ENCODE results near the gene GPR157. TPM values are rescaled to one million over a fixed set of nuclear protein-coding genes. Genes with fewer than 3 reads are reported as not detected.
"Not testable (repeated sequence)": the region's sequence is repeated elsewhere in the genome, so short reads cannot be mapped to it uniquely, and the experiment has no call there.

GPR157 gene
- total RNA-seq, 1 experiment from 2014 or later, result 6.4 TPM

- no peak for DNase-seq (ENCODE audit: low read depth)
- in situ Hi-C loops (cut with HindIII; ENCODE audit: low pct_unique_long_range_greater_than_20kb, low sequenced_read_pairs), result no loop called here
Observed at GRCh38 chr1:9125325-9125724, 3.6 kb downstream of the GPR157 start.

DNA sequence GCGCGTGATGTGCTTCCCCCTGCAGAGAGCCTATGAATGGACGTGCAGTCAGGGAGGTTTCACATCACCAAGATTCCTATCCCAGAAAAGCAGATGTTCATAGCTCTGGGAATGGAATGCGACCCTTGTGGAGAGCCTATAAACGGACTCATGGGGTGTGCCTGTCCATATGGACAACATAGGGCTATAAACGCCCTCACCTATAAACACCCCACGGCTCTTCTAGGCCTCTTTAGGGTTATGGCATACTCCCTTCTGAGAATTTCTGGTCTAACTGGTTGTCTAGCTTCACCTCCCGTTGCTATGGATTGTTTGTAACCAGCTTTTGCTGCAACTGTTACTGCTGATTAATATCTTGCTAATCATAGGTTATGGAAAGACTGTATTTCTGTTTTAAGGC lies 4.5 kb downstream of the GPR157 start:
- DNase-seq (ENCODE audit: low read depth); in situ Hi-C loops (cut with HindIII; ENCODE audit: low pct_unique_long_range_greater_than_20kb, low sequenced_read_pairs): not testable (repeated sequence)

DNA sequence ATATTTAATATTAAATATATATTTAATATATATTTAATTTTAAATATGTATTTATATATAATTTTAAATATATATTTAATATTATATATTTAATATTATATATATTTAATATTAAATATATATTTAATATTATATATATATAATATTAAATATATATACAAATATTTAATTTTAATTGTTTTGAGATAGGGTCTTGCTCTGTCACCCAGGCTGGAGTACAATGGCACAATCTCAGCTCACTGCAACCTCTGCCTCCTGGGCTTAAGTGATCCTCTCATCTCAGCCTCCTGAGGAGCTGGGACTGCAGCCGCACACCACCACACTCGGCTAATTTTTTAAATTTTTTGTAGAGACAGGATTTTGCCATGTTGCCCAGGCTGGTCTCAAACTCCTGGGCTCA lies 5.2 kb downstream of the GPR157 start:
- DNase-seq (ENCODE audit: low read depth); in situ Hi-C loops (cut with HindIII; ENCODE audit: low pct_unique_long_range_greater_than_20kb, low sequenced_read_pairs): not testable (repeated sequence)

DNA sequence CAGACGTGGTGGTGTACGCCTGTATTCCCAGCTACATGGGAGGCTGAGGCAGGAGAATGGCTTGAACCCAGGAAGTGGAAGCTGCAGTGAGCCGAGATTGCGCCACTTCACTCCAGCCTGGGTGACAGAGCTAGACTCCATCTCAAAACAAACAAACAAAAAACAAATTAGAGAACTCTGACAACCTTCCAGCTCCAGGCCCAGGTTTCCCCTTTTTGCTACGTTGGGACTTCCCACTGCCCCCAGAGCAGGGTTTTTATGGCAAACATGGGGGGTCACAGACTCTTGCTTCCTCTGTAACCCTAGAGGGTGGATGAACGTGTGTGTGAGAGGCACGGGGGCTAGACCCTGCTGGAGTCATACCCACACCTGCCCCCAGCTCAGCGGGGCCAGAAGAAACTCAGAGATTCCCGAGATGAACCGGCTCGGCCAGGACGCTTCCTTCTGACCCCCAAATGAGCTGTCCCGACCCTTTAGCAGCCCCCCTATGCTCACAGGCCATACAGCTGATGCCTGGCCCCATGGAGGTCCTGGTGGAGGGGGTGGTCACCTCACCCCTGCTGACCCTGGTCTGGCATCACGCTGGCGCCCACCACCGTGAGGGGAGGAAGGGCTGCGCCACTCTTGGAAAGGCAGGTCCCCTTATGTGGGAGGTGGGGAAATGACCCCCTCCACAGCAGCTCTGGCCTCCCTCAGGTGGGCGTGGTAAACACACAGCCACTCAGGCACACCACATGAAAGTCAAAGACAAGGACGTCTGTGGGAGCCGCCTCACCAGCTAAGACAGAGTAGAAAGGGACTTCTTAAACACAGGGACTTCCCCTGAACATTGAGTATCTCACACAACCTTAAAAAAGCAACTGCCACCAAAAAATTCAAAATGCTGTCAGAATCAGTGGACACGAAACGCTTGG lies 7.1 kb downstream of the GPR157 start:
- no peak for DNase-seq (ENCODE audit: low read depth)
- in situ Hi-C loops (cut with HindIII; ENCODE audit: low pct_unique_long_range_greater_than_20kb, low sequenced_read_pairs), result no loop called here

DNA sequence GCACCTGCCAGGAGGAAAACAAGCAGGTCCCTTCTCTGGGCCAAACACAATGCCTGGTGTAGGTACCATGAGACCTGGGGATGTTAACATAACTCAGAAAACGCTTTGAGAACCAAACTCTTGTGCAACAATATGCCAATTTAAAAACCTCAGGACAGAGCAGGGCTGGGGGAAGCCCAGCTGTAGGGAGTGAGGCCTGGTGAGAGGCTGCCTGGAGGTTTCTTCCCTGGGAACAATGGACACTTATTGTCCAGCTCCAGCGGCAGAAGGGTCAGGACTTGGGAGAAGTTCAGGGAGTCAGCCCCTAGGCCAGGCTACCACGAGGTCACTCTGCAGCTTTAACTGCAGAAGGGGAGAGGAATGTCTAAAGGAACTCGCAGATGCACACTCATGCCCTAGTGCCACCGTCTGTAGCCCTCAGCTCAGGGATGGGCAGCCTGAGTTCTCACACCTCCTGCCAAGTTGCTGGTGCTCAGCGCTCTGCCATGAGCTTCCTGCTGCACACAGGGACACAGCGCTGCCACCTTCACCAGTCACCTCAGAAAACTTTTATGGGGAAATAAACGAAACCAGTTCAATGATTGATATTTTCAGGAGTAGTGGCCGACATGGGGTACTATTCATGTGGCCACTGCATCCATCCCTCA lies 8.5 kb downstream of the GPR157 start:
- DNase-seq (ENCODE audit: low read depth), result no peak
- in situ Hi-C loops (cut with HindIII; ENCODE audit: low pct_unique_long_range_greater_than_20kb, low sequenced_read_pairs), result no loop called here

GRCh38 chr1:9119745-9120144 lies 9.2 kb downstream of the GPR157 start:
- no peak for DNase-seq (ENCODE audit: low read depth)
- in situ Hi-C loops (cut with HindIII; ENCODE audit: low pct_unique_long_range_greater_than_20kb, low sequenced_read_pairs), result no loop called here

GRCh38 chr1:9118186-9118585 lies 10.7 kb downstream of the GPR157 start:
- DNase-seq (ENCODE audit: low read depth), result no peak
- in situ Hi-C loops (cut with HindIII; ENCODE audit: low pct_unique_long_range_greater_than_20kb, low sequenced_read_pairs), result no loop called here

- in situ Hi-C loops (cut with HindIII; ENCODE audit: low pct_unique_long_range_greater_than_20kb, low sequenced_read_pairs), result no loop called here
- no peak for DNase-seq (ENCODE audit: low read depth)
Observed at GRCh38 chr1:9115351-9116205, 13.3 kb downstream of the GPR157 start.

- in situ Hi-C loops (cut with HindIII; ENCODE audit: low pct_unique_long_range_greater_than_20kb, low sequenced_read_pairs), result no loop called here
- no peak for DNase-seq (ENCODE audit: low read depth)
Observed at GRCh38 chr1:9112961-9113880, 15.7 kb downstream of the GPR157 start.

DNA sequence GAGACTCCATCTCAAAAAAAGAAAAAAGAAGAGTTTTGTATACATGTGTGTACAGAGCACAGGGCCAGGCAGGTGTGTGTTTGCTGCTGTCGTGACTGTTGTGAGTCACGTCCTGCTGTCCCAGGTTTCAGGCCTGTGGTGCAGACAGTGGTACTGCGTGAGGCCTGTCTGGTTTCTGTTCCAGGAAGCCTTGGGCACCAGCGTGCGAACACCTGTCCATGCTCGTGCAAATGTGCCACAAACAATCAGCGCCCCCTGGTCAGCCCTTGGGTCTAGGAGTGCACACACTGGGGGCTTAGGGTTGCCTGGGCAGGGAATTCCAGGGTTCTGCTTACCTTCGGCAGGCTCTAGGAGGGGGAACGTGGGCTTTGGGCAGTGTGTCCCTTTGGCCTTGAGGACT lies 16.9 kb downstream of the GPR157 start:
- DNase-seq (ENCODE audit: low read depth), result no peak
- in situ Hi-C loops (cut with HindIII; ENCODE audit: low pct_unique_long_range_greater_than_20kb, low sequenced_read_pairs), result no loop called here

GRCh38 chr1:9111357-9111691 lies 17.6 kb downstream of the GPR157 start:
- in situ Hi-C loops (cut with HindIII; ENCODE audit: low pct_unique_long_range_greater_than_20kb, low sequenced_read_pairs), result no loop called here
- DNase-seq (ENCODE audit: low read depth), result no peak

DNA sequence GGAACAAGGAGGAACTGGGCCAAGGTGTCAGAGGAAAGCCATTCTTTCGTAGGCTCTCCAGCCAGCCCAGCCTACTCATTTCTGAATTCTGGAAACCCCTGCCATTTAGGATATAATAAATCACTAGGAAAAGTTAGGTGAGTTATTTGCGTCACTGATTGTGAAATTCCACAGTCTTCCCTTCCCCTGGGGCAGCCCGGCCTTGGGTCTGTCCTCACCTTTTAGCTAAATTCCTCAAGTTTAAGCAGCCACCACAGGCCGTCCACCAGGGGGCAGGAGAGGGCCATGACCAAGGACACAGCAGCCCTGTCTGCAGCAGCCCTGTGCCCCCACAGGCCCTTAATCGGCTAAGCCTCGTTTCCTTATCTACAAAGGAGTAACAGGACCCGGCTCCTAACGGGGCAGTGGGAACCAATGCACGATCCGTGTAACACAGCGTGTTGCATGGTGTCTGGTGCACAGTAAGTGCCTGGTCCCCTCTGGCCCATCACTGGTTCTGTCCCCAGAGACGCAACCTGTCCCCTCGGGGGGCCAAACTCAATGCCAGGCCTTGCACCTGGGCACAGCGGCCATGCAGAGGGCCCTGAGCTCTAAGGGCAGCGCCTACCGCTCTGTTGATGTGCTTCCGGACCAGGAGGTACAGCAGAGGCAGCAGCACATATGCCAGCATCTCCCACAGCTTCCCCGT lies 18.1 kb downstream of the GPR157 start:
- peak; percentile 88 for DNase-seq (ENCODE audit: low read depth)
- in situ Hi-C loops (cut with HindIII; ENCODE audit: low pct_unique_long_range_greater_than_20kb, low sequenced_read_pairs), result no loop called here

DNA sequence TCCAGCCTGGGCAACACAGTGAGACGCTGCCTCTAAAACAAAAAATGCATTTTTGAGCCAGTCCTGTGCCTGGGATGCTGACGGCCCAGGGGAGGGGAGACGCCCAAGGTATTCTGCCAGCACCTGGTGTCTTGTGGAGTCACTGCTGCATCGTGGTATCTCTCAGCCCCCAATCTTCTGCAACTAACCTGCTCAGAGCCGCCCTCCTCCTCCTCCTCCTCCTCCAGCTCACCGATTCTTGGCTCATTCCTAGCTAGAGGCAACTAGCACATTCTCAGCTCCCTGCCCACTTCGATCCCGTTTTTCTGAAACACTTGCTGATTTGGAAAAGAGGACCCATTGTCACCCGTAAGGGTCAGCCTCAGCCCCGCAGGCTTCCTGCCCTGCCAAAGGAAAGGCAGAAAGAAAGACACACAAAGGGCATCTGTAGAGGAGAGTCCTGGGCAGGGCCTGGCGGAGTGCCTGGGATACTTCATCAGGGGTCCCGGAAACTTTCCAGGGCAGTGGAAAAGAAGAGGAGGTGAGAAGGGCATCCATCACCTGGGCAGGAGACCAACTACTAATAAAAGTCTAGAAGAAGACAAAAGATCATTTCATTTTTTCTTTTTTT lies 20.7 kb downstream of the GPR157 start:
- no peak for DNase-seq (ENCODE audit: low read depth)
- in situ Hi-C loops (cut with HindIII; ENCODE audit: low pct_unique_long_range_greater_than_20kb, low sequenced_read_pairs), result no loop called here

DNA sequence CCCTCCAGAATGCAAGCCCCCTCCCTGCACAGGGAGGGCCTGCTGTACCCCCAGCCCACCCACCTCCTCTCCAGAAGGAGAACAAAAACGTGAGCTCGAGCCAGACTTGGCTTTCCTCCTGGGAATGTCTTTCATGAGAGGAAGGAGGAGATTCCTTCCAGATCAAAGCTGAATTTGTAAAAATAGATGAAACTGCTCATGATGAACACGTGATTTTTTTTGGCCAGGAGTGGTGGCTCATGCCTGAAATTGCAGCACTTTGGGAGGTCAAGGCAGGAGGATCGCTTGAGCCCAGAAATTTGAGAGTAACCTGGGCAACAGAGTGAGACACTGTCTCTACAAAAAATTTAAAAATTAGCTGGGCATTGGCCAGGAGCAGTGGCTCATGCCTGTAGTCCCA lies 21.8 kb downstream of the GPR157 start:
- in situ Hi-C loops (cut with HindIII; ENCODE audit: low pct_unique_long_range_greater_than_20kb, low sequenced_read_pairs), result no loop called here
- no peak for DNase-seq (ENCODE audit: low read depth)

DNA sequence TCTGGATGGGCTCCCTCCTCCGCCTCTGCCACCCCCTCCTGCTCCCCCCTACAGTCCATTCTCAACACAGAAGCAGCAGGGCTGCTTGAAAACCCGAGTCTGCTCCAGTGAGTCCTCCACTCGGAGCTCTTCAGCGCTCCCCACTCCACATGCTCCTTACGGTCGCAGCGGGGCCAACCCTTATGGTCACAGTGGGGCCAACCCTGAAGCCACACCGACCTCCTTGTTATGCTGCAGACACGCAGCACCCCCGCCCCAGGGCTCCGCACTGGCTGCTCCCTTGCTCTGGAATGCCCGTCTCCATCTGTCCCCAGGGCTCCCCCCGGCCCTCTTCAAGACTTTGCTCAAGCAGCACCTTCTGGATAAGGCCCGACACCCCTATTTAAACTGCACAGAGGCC lies 22.6 kb downstream of the GPR157 start:
- in situ Hi-C loops (cut with HindIII; ENCODE audit: low pct_unique_long_range_greater_than_20kb, low sequenced_read_pairs), result no loop called here
- no peak for DNase-seq (ENCODE audit: low read depth)

GRCh38 chr1:9105336-9105867 lies 23.5 kb downstream of the GPR157 start:
- in situ Hi-C loops (cut with HindIII; ENCODE audit: low pct_unique_long_range_greater_than_20kb, low sequenced_read_pairs), result no loop called here
- no peak for DNase-seq (ENCODE audit: low read depth)
